WI38 (cell line): Measurements from ENCODE around the gene BACE2.
"Not testable (repeated sequence)": the region's sequence is repeated elsewhere in the genome, so short reads cannot be mapped to it uniquely, and the experiment has no call there.

Source experiments
- H3K4me3 ChIP-seq: 2 replicates; pipeline ENCODE4 v1.5.1; 2011; ENCODE audit warnings: low read depth, mild to moderate bottlenecking, control low read depth, low read length
- CTCF ChIP-seq: IDR thresholded peaks from 2 replicates; pipeline ENCODE4 v1.5.1; 2012; ENCODE audit warnings: low read depth, mild to moderate bottlenecking, control low read depth, low read length

Gene BACE2

GRCh38 chr21:41247561-41248545, 79.9 kb downstream of the BACE2 start:
- H3K4me3 ChIP-seq = no peak overlapping the region
- TF ChIP-seq CTCF = no peak

GRCh38 chr21:41249476-41249875, 81.5 kb downstream of the BACE2 start:
- H3K4me3 ChIP-seq = no peak overlapping the region
- TF ChIP-seq CTCF = no peak

- no peak overlapping the region for H3K4me3 ChIP-seq
- TF ChIP-seq CTCF = no peak
These were observed 82.6 kb downstream of the BACE2 start for GRCh38 chr21:41250519-41250918.

GRCh38 chr21:41251961-41252642, 84.1 kb downstream of the BACE2 start:
- no peak for TF ChIP-seq CTCF
- H3K4me3 ChIP-seq = no peak overlapping the region

- H3K4me3 ChIP-seq = no peak overlapping the region
- TF ChIP-seq CTCF = no peak
These were observed 86.2 kb downstream of the BACE2 start for GRCh38 chr21:41254090-41254700.

- no peak for TF ChIP-seq CTCF
- no peak overlapping the region for H3K4me3 ChIP-seq
These were observed 87.2 kb downstream of the BACE2 start for GRCh38 chr21:41255190-41255589.

GRCh38 chr21:41256231-41256630, 88.3 kb downstream of the BACE2 start:
- not testable (repeated sequence) for H3K4me3 ChIP-seq
